ENCODE data around the gene PPM1N. TPM values are rescaled to one million over a fixed set of nuclear protein-coding genes. Genes with fewer than 3 reads are reported as not detected.
A peak's percentile ranks its signal among the peaks of the same experiment; 100 is the strongest.

Gene PPM1N
- total RNA-seq, 1 donor: 0.99 TPM

DNA sequence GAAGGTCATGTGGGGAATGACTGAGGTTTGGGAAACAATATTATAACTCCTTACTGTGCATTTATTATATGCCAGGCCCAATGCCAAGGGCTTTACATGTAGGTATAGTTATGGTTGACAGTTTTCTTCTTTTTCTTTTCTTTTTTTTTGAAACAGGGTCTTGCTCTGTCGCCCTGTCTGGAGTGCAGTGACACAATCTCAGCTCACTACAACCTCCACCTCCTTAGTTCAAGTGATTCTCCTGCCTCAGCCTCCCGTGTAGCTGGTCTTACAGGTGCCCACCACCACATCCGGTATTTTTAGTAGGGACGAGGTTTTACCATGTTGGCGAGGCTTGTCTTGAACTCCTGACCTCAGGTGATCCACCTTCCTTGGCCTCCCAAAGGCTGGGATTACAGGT, 15.2 kb upstream of the PPM1N start:
- H3K4me3 ChIP-seq (ENCODE audit: low read depth, low read length): no peak overlapping the region
- TF ChIP-seq, protein P1, sequence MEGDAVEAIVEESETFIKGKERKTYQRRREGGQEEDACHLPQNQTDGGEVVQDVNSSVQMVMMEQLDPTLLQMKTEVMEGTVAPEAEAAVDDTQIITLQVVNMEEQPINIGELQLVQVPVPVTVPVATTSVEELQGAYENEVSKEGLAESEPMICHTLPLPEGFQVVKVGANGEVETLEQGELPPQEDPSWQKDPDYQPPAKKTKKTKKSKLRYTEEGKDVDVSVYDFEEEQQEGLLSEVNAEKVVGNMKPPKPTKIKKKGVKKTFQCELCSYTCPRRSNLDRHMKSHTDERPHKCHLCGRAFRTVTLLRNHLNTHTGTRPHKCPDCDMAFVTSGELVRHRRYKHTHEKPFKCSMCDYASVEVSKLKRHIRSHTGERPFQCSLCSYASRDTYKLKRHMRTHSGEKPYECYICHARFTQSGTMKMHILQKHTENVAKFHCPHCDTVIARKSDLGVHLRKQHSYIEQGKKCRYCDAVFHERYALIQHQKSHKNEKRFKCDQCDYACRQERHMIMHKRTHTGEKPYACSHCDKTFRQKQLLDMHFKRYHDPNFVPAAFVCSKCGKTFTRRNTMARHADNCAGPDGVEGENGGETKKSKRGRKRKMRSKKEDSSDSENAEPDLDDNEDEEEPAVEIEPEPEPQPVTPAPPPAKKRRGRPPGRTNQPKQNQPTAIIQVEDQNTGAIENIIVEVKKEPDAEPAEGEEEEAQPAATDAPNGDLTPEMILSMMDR (IDR thresholded peaks at IDR 0.05; ENCODE audit: insufficient read depth, low read length): no peak
- no peak for DNase-seq (ENCODE audit: low read depth)

DNA sequence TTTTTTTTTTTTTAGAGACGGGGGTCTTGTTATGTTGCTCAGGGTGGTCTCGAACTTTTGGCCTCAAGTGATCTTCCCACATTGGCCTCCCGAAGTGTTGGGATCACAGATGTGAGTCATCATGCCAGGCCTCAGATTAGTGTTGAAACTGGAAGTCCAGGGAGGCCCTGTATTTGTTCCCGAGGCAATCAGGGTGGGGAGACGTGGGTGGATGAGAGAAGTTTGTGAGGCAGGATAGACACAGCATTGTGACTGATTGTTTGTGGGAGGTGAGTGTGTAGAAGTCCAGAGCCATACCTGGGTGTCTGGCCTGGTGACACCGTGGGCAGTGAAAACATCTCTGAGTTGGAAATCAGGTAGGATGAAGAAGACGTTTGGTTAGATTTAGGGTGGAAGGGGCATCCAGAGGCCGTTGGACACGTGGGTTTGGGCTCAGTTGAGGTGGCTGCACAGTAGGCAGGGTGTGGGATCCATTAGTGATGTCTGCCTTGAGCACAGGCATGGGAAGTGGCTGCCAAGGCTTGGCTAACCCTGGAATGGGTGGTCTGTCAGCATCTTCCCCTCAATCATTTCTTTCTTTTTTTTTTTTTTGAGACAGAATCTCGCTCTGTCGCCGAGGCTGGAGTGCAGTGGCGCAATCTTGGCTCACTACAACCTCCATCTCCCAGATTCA, 13.8 kb upstream of the PPM1N start:
- TF ChIP-seq, protein P1 (IDR thresholded peaks at IDR 0.05; ENCODE audit: insufficient read depth, low read length): no peak
- no peak overlapping the region for H3K4me3 ChIP-seq (ENCODE audit: low read depth, low read length)
- no peak for DNase-seq (ENCODE audit: low read depth)

DNA sequence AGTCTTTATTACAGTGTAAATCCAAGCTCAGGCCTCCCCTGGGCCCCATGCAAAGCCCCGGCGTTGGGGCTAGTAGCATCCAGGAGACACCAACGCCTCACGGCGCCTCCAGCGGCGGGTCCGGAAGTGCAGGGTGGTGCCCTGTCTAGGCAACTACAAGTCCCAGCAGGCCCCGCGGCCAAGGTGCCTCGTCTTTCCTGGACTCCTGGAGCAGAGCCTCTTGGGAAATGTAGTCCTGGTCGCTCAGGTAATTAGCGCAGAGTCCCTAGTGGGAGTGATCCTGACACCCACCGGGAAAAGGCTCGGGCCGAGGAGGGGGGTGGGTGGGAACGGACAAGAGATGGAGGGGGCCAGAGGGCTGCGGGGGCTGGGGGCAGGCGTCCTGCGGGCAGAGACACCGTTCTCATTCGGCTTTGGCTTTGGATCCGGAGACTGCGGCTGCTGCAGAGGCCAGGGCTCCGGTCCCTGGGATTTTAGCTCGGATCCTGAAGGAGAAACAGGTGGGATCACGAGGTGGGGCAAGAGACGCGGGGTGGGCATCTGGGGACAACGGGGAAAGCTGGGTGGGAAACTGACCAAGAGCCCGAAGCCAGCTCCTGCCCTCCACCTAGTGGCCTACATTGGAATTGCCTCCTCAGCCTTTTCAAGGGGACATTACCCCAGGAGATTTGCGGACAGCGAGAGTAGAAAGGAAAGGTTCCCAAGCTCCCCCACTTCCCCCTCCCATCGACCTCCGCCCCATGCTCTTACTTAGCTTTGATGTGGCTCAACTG, 12.8 kb upstream of the PPM1N start:
- TF ChIP-seq, protein P1 (IDR thresholded peaks at IDR 0.05; ENCODE audit: insufficient read depth, low read length): peak; percentile 97
- peak overlapping the region; percentile 77 for H3K4me3 ChIP-seq (ENCODE audit: low read depth, low read length)
- peak; percentile 93 for DNase-seq (ENCODE audit: low read depth)

DNA sequence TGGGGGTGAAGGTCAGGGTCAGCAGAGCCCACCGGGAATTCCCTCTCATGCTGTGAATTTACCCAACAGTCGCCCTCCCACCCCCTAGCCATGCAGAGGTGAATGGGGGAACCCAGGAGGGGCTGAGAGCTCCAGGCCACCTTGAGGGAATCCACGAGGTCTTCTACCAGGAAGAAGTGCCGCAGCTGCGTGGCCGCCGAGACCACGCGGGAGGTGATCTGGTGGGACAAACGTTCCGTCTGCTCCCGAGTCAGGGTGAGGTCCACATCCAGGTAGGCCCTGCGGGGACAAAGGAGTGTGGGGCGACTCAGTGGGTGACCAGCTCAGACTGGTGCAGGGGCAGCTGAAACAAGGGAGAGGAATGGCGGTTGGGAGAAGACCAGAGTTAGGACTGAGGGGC, 9.5 kb upstream of the PPM1N start:
- no peak overlapping the region for H3K4me3 ChIP-seq (ENCODE audit: low read depth, low read length)
- TF ChIP-seq, protein P1 (IDR thresholded peaks at IDR 0.05; ENCODE audit: insufficient read depth, low read length): no peak
- DNase-seq (ENCODE audit: low read depth): no peak

DNA sequence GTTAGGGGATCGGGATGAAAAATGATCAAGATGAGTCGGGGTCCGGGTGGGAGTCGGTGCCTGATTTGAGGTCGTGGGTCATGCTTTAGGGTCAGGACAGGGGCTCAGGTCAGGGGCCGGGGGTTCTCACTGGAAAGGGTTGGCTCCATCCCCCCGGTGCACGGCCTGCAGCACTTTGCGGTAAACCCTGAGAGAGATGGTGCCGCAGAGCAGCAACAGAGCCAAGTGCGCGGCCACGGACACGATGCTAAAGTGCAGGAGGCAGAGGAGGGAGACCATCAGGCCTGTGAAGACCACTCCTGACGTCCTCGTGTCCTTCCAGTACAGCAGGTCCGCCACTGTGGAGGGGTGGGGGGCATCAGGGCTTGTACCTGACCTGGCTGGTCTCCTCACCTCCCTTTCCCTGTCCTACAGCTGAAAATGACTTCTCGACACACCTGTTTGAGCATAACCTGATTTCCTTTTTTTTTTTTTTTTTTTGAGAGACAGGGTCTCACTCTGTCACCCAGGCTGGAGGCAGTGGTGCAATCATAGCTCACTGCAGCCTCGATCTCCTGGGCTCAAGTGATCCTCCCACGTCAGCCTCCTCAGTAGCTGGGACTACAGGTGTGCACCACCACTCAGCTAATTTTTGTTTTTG, 8.9 kb upstream of the PPM1N start:
- DNase-seq (ENCODE audit: low read depth): no peak
- TF ChIP-seq, protein P1 (IDR thresholded peaks at IDR 0.05; ENCODE audit: insufficient read depth, low read length): no peak
- no peak overlapping the region for H3K4me3 ChIP-seq (ENCODE audit: low read depth, low read length)

DNA sequence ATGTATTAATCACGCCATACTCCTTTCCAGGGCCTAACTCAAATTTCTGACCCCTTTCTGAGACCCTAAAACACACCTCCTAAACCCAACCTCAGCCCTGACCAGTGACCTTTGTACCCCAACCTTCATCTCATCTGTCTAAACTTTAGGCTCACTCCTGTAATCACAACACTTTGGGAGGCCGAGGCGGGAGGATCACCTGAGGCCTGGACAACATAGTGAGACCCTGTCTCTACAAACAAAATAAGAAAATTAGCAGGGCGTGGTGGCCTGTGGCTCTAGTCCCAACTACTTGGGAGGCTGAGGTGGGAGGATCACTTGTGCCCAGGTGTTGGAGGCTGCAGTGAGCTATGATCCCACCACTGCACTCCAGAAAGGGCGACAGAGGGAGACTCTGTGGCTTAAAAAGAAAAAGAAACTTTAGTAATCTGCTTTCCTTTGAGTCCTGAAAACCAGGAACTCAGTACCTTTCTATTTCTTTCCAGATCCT, 6.1 kb upstream of the PPM1N start:
- peak overlapping the region; percentile 71 for H3K4me3 ChIP-seq (ENCODE audit: low read depth, low read length)
- TF ChIP-seq, protein P1 (IDR thresholded peaks at IDR 0.05; ENCODE audit: insufficient read depth, low read length): no peak
- no peak for DNase-seq (ENCODE audit: low read depth)

Data from fibroblast of the aortic adventitia (primary cell).